Naive B cell (primary cell): ENCODE data around the gene PTPN6. TPM values are rescaled to one million over a fixed set of nuclear protein-coding genes. Genes with fewer than 3 reads are reported as not detected.
"Not testable (repeated sequence)": the region's sequence is repeated elsewhere in the genome, so short reads cannot be mapped to it uniquely, and the experiment has no call there.

Experiments used
- ATAC-seq, 2 donors: fragments of 150-1000 bp; cut with Tn5 transposase; 2 replicates each; pipeline ENCODE4 v1.10.0; 2021; ENCODE audit warnings: low read depth in 2 of 2, mild to moderate bottlenecking in 2 of 2, moderate library complexity in 2 of 2
- DNase-seq: peaks from one replicate; pipeline ENCODE4 v3.0.0; 2022
- H3K27ac Mint-ChIP-seq, 6 donors: one replicate each; pipeline ENCODE4 v1.8.0; 2020 to 2022; ENCODE audit warnings: mild to moderate bottlenecking in 6 of 6, mixed read lengths in 6 of 6, moderate library complexity in 5 of 6, inconsistent platforms in 2 of 6
- H3K27me3 Mint-ChIP-seq, 3 donors: one replicate each; pipeline ENCODE4 v1.8.0; 2021 to 2022; ENCODE audit warnings: mixed read lengths in 3 of 3, mild to moderate bottlenecking in 1 of 3
- H3K36me3 Mint-ChIP-seq, 2 donors: one replicate each; pipeline ENCODE4 v1.8.0; 2020 to 2022; ENCODE audit warnings: mixed read lengths in 2 of 2, inconsistent platforms in 1 of 2, mild to moderate bottlenecking in 1 of 2
- H3K4me1 Mint-ChIP-seq, 3 donors: one replicate each; pipeline ENCODE4 v1.8.0; 2020 to 2022; ENCODE audit warnings: mixed read lengths in 3 of 3, inconsistent platforms in 1 of 3, mild to moderate bottlenecking in 1 of 3, moderate library complexity in 1 of 3
- H3K4me3 Mint-ChIP-seq, 8 donors: one replicate each; pipeline ENCODE4 v1.8.0; 2020 to 2022; ENCODE audit warnings: mild to moderate bottlenecking in 8 of 8, mixed read lengths in 8 of 8, moderate library complexity in 8 of 8, inconsistent platforms in 2 of 8
- H3K9me3 Mint-ChIP-seq, 7 donors: one replicate each; pipeline ENCODE4 v1.8.0; 2020 to 2022; ENCODE audit warnings: mixed read lengths in 7 of 7, mild to moderate bottlenecking in 5 of 7, inconsistent platforms in 2 of 7, moderate library complexity in 1 of 7
- polyA plus RNA-seq, 6 donors: library from polyadenylated mRNA; unstranded; fragments of 300-500 nt; fragmentation: Illumina TruSeq; gene quantifications; one replicate each; pipeline ENCODE4 v1.2.3, GENCODE V29; 2021; ENCODE audit warnings: low read depth in 6 of 6

Gene PTPN6
- 1,000 to 10,000 TPM in 1 of 6 donors, 100 to 1,000 TPM in 5; 398 to 1,059 (median 612) TPM for polyA plus RNA-seq

- H3K9me3 Mint-ChIP-seq: no peaks in the 10 kb centered on the region
- H3K4me3 Mint-ChIP-seq: peak within 1 kb of the TSS; percentile 90 to 99 (median 98)
- H3K36me3 Mint-ChIP-seq: peaks cover 10 to 41% of the 10 kb centered on the region in 2 donors
- DNase-seq (peak; percentile 90), ATAC-seq (peak; percentile 70 to 72)
- no peaks in the 10 kb centered on the region for H3K27me3 Mint-ChIP-seq
- peaks cover 74 to 80% (median 75%) of the 10 kb centered on the region in 3 donors for H3K4me1 Mint-ChIP-seq
- H3K27ac Mint-ChIP-seq: peak within 1 kb of the TSS; percentile 71 to 98 (median 96)
Observed at GRCh38 chr12:6950811-6951540, at the start of gene PTPN6. Gene PTPN6, plus strand, starts transcription at chr12:6951356. Its CDS starts 157 bp downstream, at chr12:6951513.

- no peaks in the 10 kb centered on the region for H3K9me3 Mint-ChIP-seq
- DNase-seq (no peak), ATAC-seq (no peak)
- H3K4me1 Mint-ChIP-seq: peaks cover 0 to 5% (median 0%) of the 10 kb centered on the region in 3 donors
- H3K36me3 Mint-ChIP-seq: no peaks in the 10 kb centered on the region
- peak overlapping the region in 1 of 8 donors; percentile 65 for H3K4me3 Mint-ChIP-seq
- peak overlapping the region in 2 of 6 donors; percentile 5 to 35 for H3K27ac Mint-ChIP-seq
- H3K27me3 Mint-ChIP-seq: no peaks in the 10 kb centered on the region
Observed at GRCh38 chr12:6902448-6902847, 48.7 kb upstream of the PTPN6 start.

GRCh38 chr12:6903722-6904121, 47.4 kb upstream of the PTPN6 start:
- ATAC-seq (no peak), DNase-seq (no peak)
- H3K27me3 Mint-ChIP-seq: no peaks in the 10 kb centered on the region
- H3K9me3 Mint-ChIP-seq: no peaks in the 10 kb centered on the region
- H3K27ac Mint-ChIP-seq: peak overlapping the region in 3 of 6 donors; percentile 32 to 44 (median 37)
- H3K4me1 Mint-ChIP-seq: peaks cover 0 to 5% (median 0%) of the 10 kb centered on the region in 3 donors
- no peaks in the 10 kb centered on the region for H3K36me3 Mint-ChIP-seq
- peak overlapping the region in 1 of 8 donors; percentile 17 for H3K4me3 Mint-ChIP-seq

- peak within 1 kb of the TSS in 3 of 6 donors; percentile 32 to 44 (median 37) for H3K27ac Mint-ChIP-seq
- H3K27me3 Mint-ChIP-seq: no peaks in the 10 kb centered on the region
- H3K9me3 Mint-ChIP-seq: no peaks in the 10 kb centered on the region
- peak within 1 kb of the TSS in 1 of 8 donors; percentile 17 for H3K4me3 Mint-ChIP-seq
- peak; percentile 97 for DNase-seq
- peak; percentile 91 to 95 for ATAC-seq
- H3K4me1 Mint-ChIP-seq: peaks cover 0 to 1% (median 0%) of the 10 kb centered on the region in 3 donors
- no peaks in the 10 kb centered on the region for H3K36me3 Mint-ChIP-seq
Observed at GRCh38 chr12:6904280-6905276, 46.6 kb upstream of the PTPN6 start, which contains the start of gene LRRC23. Gene LRRC23, plus strand, starts transcription at chr12:6904822. Its CDS starts 812 bp downstream, at chr12:6905634.

- no peak for DNase-seq
- H3K27me3 Mint-ChIP-seq: no peaks in the 10 kb centered on the region
- no peaks in the 10 kb centered on the region for H3K36me3 Mint-ChIP-seq
- peaks cover 0 to 2% (median 0%) of the 10 kb centered on the region in 3 donors for H3K4me1 Mint-ChIP-seq
- no peak for ATAC-seq
- H3K27ac Mint-ChIP-seq: no peak overlapping the region
- no peak overlapping the region for H3K4me3 Mint-ChIP-seq
- H3K9me3 Mint-ChIP-seq: no peaks in the 10 kb centered on the region
Observed at GRCh38 chr12:6905414-6906040, 45.6 kb upstream of the PTPN6 start.

- peaks cover 5 to 12% (median 8%) of the 10 kb centered on the region in 3 donors for H3K27me3 Mint-ChIP-seq
- H3K4me1 Mint-ChIP-seq, DNase-seq, ATAC-seq, H3K4me3 Mint-ChIP-seq, H3K36me3 Mint-ChIP-seq, H3K9me3 Mint-ChIP-seq, H3K27ac Mint-ChIP-seq: not testable (repeated sequence)
Observed at GRCh38 chr12:6908141-6908540, 43.0 kb upstream of the PTPN6 start.

- no peak for DNase-seq
- no peak for ATAC-seq
- Mint-ChIP-seq H3K27me3 (peaks cover 6 to 17% (median 17%) of the 10 kb centered on the region in 3 donors), H3K27ac (no peak overlapping the region), H3K36me3 (no peaks in the 10 kb centered on the region), H3K9me3 (no peaks in the 10 kb centered on the region), H3K4me3 (peak overlapping the region in 1 of 8 donors; percentile 22), H3K4me1 (peaks cover 2 to 14% (median 12%) of the 10 kb centered on the region in 3 donors)
Observed at GRCh38 chr12:6909421-6910145, 41.6 kb upstream of the PTPN6 start.

- H3K27me3 Mint-ChIP-seq: peaks cover 6 to 24% (median 22%) of the 10 kb centered on the region in 3 donors
- peak overlapping the region in 2 of 6 donors; percentile 14 to 53 for H3K27ac Mint-ChIP-seq
- peak overlapping the region in 6 of 8 donors; percentile 22 to 96 (median 71) for H3K4me3 Mint-ChIP-seq
Observed at GRCh38 chr12:6912164-6912935, 38.8 kb upstream of the PTPN6 start.

GRCh38 chr12:6914246-6914946, 36.8 kb upstream of the PTPN6 start, which contains the start of gene ENO2:
Gene ENO2, plus strand, starts transcription at chr12:6914580. Its CDS starts 1,253 bp downstream, at chr12:6915833.
- Mint-ChIP-seq H3K4me3 (peak within 1 kb of the TSS; percentile 83 to 96 (median 93)), H3K9me3 (no peaks in the 10 kb centered on the region), H3K4me1 (peaks cover 18 to 35% (median 25%) of the 10 kb centered on the region in 3 donors), H3K36me3 (no peaks in the 10 kb centered on the region), H3K27me3 (peaks cover 6 to 24% (median 22%) of the 10 kb centered on the region in 3 donors), H3K27ac (peak within 1 kb of the TSS in 4 of 6 donors; percentile 5 to 90 (median 63))
- DNase-seq: peak; percentile 58
- ATAC-seq: peak; percentile 88 to 90

More at GRCh38 chr12:6912164-6912935, 38.8 kb upstream of the PTPN6 start:
- H3K36me3 Mint-ChIP-seq: no peaks in the 10 kb centered on the region
- peaks cover 16 to 34% (median 25%) of the 10 kb centered on the region in 3 donors for H3K4me1 Mint-ChIP-seq
- H3K9me3 Mint-ChIP-seq: no peaks in the 10 kb centered on the region
- DNase-seq (no peak), ATAC-seq (no peak)

- Mint-ChIP-seq H3K27me3 (peaks cover 6 to 24% (median 22%) of the 10 kb centered on the region in 3 donors), H3K9me3 (no peaks in the 10 kb centered on the region), H3K36me3 (no peaks in the 10 kb centered on the region), H3K4me1 (peaks cover 22 to 42% (median 26%) of the 10 kb centered on the region in 3 donors), H3K4me3 (peak overlapping the region; percentile 83 to 96 (median 93)), H3K27ac (peak overlapping the region in 3 of 6 donors; percentile 44 to 90 (median 82))
- DNase-seq: no peak
- ATAC-seq: peak in 1 of 2 donors; percentile 0
Observed at GRCh38 chr12:6914947-6915788, 36.0 kb upstream of the PTPN6 start.
